Stimulated activated CD4-positive, alpha-beta T cell treated with anti-CD3 and anti-CD28 coated beads, Interleukin-12 subunit alpha, Interleukin-12 subunit beta, amount 100 ng/mL, for 48 hours (primary cell): ENCODE data around the gene ZNF432.
"Not testable (repeated sequence)": the region's sequence is repeated elsewhere in the genome, so short reads cannot be mapped to it uniquely, and the experiment has no call there.

Source experiments
- DNase-seq, 3 donors: peaks; one replicate each; pipeline ENCODE4 v3.0.0-alpha.2; 2020; ENCODE audit warnings: low read depth in 2 of 3, low spot score in 1 of 3

The ZNF432 gene

DNA sequence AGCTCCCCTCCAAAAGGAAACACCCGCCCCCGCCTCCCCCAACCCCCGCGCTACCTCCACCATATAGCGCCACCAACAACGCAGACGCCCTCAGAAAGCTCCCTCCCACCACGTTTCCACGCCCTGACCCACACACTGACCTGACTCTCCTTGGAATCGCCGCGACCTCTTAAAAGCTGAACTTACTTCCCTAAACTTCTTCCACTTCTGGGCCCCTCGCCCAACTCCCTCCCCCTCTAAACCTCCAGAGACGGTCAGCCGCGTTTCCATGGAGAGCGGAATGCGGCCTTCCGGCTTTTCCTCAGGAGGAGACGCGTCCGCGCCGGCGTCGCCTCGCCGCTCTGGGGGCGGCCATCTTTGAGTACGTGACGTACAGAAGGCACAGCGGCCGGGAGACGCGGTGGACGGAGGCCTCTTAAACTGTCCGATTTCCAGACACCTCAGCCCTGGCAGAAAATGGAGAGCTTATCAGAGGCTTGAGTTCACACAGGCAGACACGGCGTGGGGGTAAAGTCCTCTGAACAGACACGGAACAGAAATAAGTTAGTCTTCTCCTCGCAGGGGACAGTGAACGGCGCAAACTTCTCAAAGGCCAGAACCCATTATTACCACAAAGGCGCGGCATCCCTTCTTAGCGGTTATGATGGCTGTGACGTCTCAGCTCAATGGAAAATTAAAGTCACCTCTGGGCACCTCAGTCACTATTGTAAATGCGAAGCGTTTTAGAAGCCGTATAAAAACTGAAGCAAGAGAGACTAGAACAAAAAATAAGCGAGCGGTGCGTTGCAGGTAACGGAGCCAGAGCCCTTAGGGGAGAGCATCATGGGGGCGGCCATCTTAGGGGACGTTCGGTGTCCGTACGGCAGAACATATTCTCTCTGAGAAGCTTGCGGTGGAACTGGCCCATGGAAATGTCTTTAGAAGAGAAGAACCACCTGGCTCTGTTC is at the start of gene ZNF432:
ZNF432 (minus strand) TSS at position 284 of the 947 bp plus-strand sequence. CDS start 1,970 bp downstream, outside the sequence.
- peak; percentile 64 to 77 (median 69) for DNase-seq

DNA sequence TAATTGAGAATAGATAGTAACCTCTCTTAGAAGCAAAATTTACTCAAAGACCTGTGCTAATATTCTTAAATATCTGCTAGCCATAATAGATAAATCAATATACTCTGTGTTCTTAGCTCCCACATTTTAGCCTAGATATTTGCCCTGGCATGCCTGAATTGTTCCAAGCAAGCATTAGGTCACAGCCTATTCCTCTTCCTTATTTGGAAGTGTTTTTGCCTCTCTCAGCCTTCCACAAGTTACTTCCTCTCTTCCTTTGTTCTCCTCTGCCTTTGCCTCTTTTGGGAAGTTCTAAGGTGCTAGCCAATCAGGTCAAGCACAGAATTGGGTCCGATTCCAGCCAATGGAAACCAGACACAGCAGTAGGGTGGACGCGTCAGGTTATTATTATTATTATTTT is 47.8 kb upstream of the ZNF432 start:
- DNase-seq = not testable (repeated sequence)

DNA sequence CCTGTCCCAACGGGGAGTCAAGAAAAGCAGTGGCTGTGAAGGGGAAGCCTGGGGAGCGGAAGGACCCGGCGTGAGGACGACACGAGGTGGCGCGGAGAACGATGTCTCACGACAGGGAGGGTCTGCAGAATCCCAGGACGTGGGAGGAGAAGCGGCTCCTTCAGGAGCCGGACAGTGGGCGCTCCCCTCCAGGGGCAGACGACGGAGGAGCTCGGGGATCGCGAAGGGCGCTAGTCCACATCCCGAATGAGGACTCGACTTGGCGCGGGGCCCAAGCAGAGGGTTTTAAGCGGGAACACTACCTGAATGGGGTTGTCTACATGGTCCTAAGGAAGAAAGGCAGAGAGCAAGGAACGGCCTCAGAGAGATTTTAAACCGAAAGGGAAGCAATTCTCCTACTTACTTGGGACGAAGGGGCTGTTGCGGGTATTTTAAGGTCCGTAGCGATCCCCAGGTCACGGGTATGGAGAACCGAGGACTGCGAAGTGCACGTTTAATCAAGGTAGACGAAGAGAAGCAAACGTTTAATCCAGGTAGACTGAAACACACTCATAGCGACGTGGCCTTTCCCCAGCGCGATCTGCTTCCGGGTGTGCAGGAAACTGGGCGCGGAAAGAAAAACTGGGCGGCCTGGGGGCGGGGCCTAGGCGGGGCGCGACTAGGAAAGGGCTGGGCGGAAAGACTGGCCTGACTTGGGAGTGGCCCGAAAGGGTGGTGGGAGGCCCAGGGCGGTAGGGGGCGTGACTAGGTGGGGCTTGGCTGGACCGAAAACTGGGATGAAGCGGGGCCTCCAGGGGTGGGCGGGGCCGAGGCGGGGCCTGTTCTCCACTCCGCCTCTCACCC is 46.8 kb upstream of the ZNF432 start, which contains the start of gene ZNF841:
ZNF841 (minus strand) TSS at position 594 of the 843 bp plus-strand sequence. CDS start 10,964 bp downstream, outside the sequence.
- peak; percentile 80 to 88 (median 86) for DNase-seq

- DNase-seq = no peak
These were observed 46.0 kb upstream of the ZNF432 start for GRCh38 chr19:52094526-52095130.

DNA sequence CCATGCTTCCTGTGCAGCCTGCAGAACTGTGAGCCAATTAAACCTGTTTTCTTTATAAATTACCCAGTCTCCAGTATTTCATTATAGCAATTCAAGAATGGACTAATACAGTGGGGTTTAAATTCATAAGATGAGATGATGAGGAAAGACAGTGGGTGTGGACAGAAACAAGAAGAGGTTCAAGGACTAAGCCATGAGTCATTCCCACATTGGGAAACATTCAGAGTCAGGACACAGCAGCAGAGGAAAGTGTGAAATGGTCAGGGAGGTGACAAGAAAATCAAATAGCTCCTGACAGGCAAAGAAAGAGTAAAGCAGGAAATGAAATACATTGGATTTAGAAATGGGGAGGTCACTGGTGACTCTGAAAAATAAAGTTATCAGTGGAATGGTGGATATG is 37.8 kb upstream of the ZNF432 start:
- no peak for DNase-seq

DNA sequence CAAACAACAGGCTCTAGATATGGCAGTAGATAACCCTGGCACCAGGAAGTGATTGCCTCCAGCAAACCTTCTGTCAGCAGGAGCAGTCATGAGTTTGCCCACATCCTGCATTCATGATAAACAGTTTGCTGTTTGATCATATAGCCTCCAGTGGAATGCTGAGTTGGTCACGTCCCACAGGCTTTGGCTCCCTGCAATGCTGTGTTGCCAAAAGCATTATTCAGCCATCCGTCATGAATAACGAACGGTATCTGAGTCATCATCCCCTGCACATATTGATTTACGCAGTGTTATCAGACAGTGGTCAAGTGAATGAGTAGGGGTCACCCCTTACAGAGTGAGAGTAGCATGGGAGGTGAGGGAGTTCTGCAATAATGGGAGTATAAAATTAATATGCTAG is 21.9 kb upstream of the ZNF432 start:
- no peak for DNase-seq

DNA sequence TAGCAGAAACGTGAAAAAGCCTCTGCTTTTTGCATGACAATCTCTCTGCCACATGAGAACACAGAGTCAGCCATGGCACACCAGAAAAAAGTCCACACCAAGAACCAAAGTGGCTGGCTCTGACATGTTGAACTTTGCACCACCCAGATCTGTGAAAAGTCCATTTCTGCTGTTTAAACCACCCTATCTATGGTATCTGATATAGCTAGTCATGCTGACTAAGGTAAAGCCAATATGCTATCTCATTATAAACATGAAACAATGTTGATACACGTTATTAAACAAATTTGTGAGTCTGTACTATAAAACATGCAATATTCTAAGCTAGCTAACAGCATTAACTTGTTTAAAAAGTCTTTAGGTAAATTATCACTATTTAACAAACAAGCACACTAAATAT is 21.0 kb upstream of the ZNF432 start:
- DNase-seq = no peak

- DNase-seq = no peak
These were observed 17.7 kb upstream of the ZNF432 start for GRCh38 chr19:52066258-52066863.

- DNase-seq = no peak
These were observed 16.8 kb upstream of the ZNF432 start for GRCh38 chr19:52065399-52065798.

DNA sequence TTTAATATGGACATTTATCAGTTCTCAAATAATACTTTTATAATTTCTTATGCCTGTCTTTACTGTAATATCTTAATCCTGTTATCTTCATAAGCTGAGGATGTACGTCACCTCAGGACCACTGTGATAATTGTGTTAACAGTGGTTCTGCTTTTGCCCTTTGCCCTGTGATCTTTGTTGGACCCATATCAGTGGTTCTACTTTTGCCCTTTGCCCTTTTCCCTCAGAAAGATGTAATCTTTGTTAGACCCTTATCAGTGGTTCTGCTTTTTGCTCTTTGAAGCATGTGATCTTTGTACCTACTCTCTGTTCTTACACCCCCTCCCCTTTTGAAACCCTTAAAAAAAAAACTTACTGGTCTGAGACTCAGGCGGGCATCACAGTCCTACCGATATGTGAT is 7.8 kb upstream of the ZNF432 start:
- not testable (repeated sequence) for DNase-seq

DNA sequence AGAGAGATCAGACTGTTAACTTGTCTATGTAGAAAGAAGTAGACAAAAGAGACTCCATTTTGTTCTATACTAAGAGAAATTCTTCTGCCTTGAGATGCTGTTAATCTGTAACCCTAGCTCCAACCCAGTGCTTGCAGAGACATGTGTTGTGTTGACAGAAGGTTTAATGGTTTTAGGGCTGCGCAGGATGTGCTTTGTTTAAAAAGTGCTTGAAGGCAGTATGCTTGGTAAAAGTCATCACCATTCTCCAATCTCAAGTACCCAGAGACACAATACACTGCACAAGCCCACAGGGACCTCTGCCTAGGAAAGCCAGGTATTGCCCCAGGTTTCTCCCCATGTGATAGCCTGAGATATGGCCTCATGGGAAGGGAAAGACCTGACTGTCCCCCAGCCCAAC is 3.1 kb upstream of the ZNF432 start:
- DNase-seq = not testable (repeated sequence)

GRCh38 chr19:52039169-52039568 is 9.5 kb downstream of the ZNF432 start:
- no peak for DNase-seq

- DNase-seq = no peak
These were observed 14.4 kb downstream of the ZNF432 start for GRCh38 chr19:52034051-52034728.

DNA sequence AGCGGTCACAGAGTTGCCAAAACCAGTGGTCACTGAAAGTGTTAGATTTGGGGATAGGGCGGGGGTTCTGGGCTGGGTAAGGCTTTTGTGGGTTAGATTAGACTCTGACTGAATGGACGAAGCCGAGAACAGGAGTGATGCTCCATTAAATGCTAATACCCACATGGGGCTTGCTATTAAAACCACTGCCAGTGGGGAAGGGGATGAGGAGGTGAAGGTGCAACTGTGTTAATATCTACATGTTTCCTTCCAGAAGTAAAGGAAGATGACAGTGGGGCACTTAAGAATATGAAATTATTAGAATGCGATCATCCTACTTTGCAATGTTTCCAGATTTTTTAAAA is 19.9 kb downstream of the ZNF432 start:
- DNase-seq = no peak

DNA sequence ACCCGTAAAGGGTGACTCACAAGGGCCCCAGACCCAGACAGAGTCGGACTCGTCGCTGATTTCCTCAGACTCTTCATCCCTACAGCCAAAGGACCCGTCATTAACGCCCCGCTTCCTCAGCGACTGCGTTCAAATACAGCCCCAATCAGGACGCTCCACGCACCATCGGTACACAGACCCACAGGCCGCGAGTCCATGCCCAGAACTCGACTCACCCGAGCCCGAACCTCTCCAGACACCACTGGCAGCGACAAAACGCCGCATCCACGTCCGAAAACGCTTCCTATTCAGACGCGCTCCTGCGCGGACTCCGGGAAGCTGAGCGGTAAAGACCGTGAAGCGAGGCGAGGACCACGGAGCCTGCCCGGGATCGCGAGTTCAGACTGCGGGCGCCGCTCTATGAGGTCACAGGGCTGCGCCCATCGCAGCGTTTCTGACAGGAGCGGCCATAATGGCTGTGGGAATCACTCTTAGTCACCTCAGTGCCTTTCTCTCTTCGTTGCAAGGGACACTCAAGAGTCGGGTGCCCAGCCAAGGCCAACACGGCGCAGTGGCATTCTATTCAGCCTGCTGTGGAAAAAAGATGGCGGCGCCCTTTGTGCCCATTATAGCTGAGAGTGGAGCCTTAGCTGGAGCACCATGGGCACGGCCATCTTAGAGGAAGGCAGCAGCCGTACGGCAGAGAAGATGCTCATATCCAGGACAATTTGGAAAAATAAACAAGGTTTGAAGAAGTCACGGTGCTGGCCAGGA is 20.4 kb downstream of the ZNF432 start, which contains the start of gene ZNF614:
ZNF614 (minus strand) TSS at position 353 of the 753 bp plus-strand sequence. CDS start 2,634 bp downstream, outside the sequence.
- peak; percentile 75 to 81 (median 79) for DNase-seq

DNA sequence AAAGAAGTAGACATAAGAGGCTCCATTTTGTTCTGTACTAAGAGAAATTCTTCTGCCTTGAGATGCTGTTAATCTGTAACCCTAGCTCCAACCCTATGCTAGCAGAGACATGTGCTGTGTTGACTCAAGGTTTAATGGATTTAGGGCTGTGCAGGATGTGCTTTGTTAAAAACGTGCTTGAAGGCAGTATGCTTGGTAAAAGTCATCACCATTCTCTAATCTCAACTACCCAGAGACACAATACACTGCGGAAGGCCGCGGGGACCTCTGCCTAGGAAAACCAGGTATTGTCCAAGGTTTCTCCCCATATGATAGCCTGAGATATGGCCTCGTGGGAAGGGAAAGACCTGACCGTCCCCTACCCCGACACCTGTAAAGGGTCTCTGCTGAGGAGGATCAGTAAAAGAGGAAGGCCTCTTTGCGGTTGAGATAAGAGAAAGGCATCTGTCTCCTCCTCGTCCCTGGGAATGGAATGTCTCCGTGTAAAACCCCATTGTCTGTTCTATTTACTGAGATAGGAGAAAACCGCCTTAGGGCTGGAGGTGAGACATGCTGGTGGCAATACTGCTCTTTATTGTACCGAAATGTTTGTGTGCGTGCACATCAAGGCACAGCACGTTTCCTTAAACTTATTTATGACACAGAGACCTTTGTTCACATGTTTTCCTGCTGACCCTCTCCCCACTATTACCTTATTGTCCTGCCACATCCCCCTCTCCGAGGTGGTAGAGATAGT is 22.2 kb downstream of the ZNF432 start:
- DNase-seq = not testable (repeated sequence)

GRCh38 chr19:52024478-52024877 is 24.2 kb downstream of the ZNF432 start:
- DNase-seq = not testable (repeated sequence)

- no peak for DNase-seq
These were observed 26.4 kb downstream of the ZNF432 start for GRCh38 chr19:52022193-52022592.

GRCh38 chr19:52020506-52020905 is 28.1 kb downstream of the ZNF432 start:
- no peak for DNase-seq
